ENCODE data around the gene ZNF497.

ZNF497 gene

DNA sequence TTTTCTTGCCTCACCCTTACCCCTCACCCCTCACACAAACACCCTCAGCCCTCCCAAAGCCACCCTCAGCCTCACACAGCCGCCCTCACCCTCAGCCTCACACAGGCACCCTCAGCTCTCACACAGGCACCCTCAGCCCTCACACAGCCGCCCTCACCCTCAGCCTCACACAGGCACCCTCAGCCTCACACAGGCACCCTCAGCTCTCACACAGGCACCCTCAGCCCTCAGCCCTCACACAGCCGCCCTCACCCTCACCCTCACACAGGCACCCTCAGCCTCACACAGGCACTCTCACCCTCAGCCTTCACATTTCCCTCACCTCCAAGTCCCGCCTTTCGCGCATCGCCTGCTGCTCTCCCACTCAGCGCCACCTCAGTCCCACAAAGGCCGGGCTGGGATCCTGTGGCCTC is 36.0 kb downstream of the ZNF497 start (continued):
- no peak for TF ChIP-seq GLI2 (tag by site-specific recombination; IDR thresholded peaks at IDR 0.05; ENCODE audit: borderline replicate concordance, low read depth)

GRCh38 chr19:58325311-58326022 is 37.1 kb downstream of the ZNF497 start:
- Histone ChIP-seq H3K27ac (ENCODE audit: extremely low read depth, low read depth, low read length) (no peak overlapping the region), H3K4me3 (ENCODE audit: low read depth, low read length) (peak overlapping the region; percentile 98), H3K9me3 (ENCODE audit: control insufficient read depth, insufficient read depth, low read depth, low read length) (no peaks in the 10 kb centered on the region), H3K36me3 (ENCODE audit: control insufficient read depth in 2 of 2, insufficient read depth in 1 of 2, low read length in 2 of 2) (peaks cover 0 to 15% of the 10 kb centered on the region in 2 experiments; a peak in 2 of 3 replicates), H3K4me1 (ENCODE audit: control insufficient read depth, insufficient read depth, low read length) (peaks cover 3% of the 10 kb centered on the region; the same call in 1 of the 2 replicates)
- ChIA-PET CTCF (interaction anchor here (0.6 to 1.8 kb wide), 4 partner anchors 97 to 250 kb away, joined by 3 to 9 read pairs (median 3); partner anchors contain the start of gene ZBTB45), POLR2A (interaction anchor here (0.6 to 2.1 kb wide), 6 partner anchors 20 to 250 kb away, joined by 3 to 21 read pairs (median 6); partner anchors contain the start of genes ERVK3-1, RPS5, ZBTB45 and ZNF274)
- TF ChIP-seq PRDM6 (tag by site-specific recombination; IDR thresholded peaks at IDR 0.05): no peak
- TF ChIP-seq ZNF623 (tag by site-specific recombination; IDR thresholded peaks at IDR 0.05): 0 out of 2 replicates have a peak, but pooled peaks have one; percentile 7

DNA sequence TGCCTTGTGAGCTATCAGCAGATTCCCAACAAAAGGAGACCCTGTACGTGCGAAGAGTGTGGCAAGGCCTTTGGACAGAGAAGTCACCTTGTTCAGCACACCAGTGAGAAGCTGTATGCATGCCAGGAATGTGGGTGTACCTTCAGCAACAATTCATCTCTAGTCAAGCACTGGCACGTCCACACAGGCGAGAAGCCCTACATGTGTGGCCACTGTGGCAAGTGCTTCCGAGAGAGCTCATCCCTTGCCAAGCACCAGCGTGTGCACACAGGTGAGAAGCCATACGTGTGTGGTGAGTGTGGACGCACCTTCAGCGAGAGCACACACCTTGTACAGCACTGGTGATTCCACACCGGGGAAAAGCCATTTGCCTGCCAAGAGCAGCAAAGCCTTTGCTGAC is 43.3 kb downstream of the ZNF497 start:
- TF ChIP-seq ZNF114 (tag by site-specific recombination; IDR thresholded peaks at IDR 0.05) (no peak), SETDB1 (IDR thresholded peaks at IDR 0.05; ENCODE audit: insufficient read length, low read length) (no peak), ZNF580 (tag by site-specific recombination; IDR thresholded peaks at IDR 0.05) (no peak), ZNF248 (tag by site-specific recombination; IDR thresholded peaks at IDR 0.05) (no peak), ZNF704 (tag by site-specific recombination; IDR thresholded peaks at IDR 0.05) (no peak)
- TF ChIP-seq, protein P1, sequence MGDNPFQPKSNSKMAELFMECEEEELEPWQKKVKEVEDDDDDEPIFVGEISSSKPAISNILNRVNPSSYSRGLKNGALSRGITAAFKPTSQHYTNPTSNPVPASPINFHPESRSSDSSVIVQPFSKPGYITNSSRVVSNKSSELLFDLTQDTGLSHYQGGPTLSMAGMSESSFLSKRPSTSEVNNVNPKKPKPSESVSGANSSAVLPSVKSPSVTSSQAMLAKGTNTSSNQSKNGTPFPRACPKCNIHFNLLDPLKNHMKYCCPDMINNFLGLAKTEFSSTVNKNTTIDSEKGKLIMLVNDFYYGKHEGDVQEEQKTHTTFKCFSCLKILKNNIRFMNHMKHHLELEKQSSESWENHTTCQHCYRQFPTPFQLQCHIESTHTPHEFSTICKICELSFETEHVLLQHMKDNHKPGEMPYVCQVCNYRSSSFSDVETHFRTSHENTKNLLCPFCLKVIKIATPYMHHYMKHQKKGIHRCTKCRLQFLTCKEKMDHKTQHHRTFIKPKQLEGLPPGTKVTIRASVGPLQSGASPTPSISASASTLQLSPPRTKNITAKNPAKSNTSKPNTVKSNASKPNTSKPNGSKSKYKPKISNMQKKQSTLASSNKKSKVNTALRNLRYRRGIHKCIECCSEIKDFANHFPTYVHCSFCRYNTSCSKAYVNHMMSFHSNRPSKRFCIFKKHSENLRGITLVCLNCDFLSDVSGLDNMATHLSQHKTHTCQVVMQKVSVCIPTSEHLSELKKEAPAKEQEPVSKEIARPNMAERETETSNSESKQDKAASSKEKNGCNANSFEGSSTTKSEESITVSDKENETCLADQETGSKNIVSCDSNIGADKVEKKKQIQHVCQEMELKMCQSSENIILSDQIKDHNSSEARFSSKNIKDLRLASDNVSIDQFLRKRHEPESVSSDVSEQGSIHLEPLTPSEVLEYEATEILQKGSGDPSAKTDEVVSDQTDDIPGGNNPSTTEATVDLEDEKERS (tag by site-specific recombination; IDR thresholded peaks at IDR 0.05): no peak
- ChIA-PET POLR2A (interaction anchor here (1.3 to 1.6 kb wide), 2 partner anchors 14 to 19 kb away, joined by 3 to 4 read pairs; partner anchors contain the start of gene ERVK3-1), CTCF (no interaction called here)
- no peak overlapping the region for H3K27ac ChIP-seq (ENCODE audit: extremely low read depth, low read depth, low read length)
- H3K4me1 ChIP-seq (ENCODE audit: control insufficient read depth, insufficient read depth, low read length): no peaks in the 10 kb centered on the region
- no peak overlapping the region for H3K4me3 ChIP-seq (ENCODE audit: low read depth, low read length)
- H3K9me3 ChIP-seq (ENCODE audit: control insufficient read depth, insufficient read depth, low read depth, low read length): no peaks in the 10 kb centered on the region
- peaks cover 14 to 47% of the 10 kb centered on the region in 2 experiments; a peak in 2 of 3 replicates for H3K36me3 ChIP-seq (ENCODE audit: control insufficient read depth in 2 of 2, insufficient read depth in 1 of 2, low read length in 2 of 2)

- ChIA-PET POLR2A (interaction anchor here (1.3 to 1.8 kb wide), 2 partner anchors 9 to 13 kb away, joined by 3 to 12 read pairs; partner anchors contain the start of genes ERVK3-1 and ZSCAN22), CTCF (interaction anchor here (0.6 to 0.8 kb wide), 2 partner anchors 18 to 201 kb away, joined by 3 to 4 read pairs; partner anchors contain the start of gene ZBTB45)
- H3K27ac ChIP-seq (ENCODE audit: extremely low read depth, low read depth, low read length): no peak overlapping the region
- H3K9me3 ChIP-seq (ENCODE audit: control insufficient read depth, insufficient read depth, low read depth, low read length): no peaks in the 10 kb centered on the region
- peak; percentile 61; the same call in 1 of the 2 replicates for TF ChIP-seq HOXC10 (CRISPR knock-in tag; IDR thresholded peaks at IDR 0.05)
- TF ChIP-seq, protein P2, sequence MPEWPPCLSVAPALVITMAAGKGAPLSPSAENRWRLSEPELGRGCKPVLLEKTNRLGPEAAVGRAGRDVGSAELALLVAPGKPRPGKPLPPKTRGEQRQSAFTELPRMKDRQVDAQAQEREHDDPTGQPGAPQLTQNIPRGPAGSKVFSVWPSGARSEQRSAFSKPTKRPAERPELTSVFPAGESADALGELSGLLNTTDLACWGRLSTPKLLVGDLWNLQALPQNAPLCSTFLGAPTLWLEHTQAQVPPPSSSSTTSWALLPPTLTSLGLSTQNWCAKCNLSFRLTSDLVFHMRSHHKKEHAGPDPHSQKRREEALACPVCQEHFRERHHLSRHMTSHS (tag by site-specific recombination; IDR thresholded peaks at IDR 0.05): no peak
- no peaks in the 10 kb centered on the region for H3K4me1 ChIP-seq (ENCODE audit: control insufficient read depth, insufficient read depth, low read length)
- no peak overlapping the region for H3K4me3 ChIP-seq (ENCODE audit: low read depth, low read length)
- H3K36me3 ChIP-seq (ENCODE audit: control insufficient read depth in 2 of 2, insufficient read depth in 1 of 2, low read length in 2 of 2): peaks cover 21 to 57% of the 10 kb centered on the region in 2 experiments
Observed at GRCh38 chr19:58318297-58318696, 44.3 kb downstream of the ZNF497 start.
